GM19438 (cell line): Measurements from ENCODE around the gene CLIC4.
"Not testable (repeated sequence)": the region's sequence is repeated elsewhere in the genome, so short reads cannot be mapped to it uniquely, and the experiment has no call there.

Experiments
- ATAC-seq: cut with Tn5 transposase; IDR thresholded peaks from one replicate; pipeline ENCODE4 v1.9.1; 2021; ENCODE audit warnings: low read depth; ENCODE audit not compliant: unreplicated experiment

CLIC4 gene

DNA sequence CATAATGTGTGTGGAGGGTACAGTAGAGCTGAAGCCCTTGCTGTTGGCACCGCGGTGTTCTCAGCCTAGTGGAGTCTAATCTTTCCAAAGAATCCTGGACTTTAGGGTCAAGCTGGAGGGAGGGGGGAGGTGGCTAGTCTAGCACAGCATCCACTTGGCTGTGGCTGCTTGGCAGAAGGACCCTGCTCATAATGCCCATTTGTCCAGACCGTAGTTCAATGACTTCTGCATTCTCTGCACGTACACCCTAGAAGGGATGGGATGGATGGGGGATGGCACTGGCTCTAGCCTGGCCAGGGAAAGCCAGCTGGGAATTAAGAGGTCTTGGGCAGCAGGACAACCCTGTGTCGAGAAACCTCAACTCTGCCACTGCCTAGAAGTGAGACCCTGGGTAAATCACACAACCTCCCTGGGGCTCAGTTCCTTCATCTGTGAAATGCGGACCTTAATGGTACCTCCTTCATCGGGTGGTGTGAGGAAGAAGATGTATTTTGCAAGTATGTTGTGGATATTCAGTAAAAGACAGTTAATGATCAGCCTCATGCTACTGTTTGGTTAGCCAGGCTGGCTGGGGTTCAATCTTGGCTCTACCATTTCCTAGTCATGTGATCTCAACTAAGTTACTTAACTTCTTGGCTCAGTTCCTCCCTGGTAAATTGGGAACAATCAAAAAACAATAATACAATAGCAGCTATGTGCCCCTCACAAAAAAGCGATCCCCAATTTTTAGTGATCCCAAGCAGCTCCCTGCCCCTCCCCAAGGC is 27.2 kb upstream of the CLIC4 start:
- ATAC-seq = no peak

DNA sequence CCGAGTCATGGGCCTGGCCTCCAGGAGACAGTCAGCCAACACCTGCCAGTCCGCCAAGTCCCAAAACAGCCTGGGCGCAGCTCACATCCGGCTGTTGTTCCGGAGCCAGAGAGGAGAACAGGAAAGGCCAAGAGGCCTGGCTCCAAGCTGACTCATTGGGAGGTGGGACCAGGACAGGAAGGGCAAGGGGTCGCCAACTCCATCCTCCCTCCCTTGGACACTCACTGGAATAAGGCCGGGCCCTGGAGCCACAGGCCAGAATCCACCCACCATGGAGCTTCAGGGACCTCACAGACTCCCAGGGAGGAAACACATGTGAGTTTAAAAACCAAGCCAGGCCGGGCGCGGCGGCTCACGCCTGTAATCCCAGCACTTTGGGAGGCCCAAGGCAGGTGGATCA is 25.1 kb upstream of the CLIC4 start:
- ATAC-seq = no peak

DNA sequence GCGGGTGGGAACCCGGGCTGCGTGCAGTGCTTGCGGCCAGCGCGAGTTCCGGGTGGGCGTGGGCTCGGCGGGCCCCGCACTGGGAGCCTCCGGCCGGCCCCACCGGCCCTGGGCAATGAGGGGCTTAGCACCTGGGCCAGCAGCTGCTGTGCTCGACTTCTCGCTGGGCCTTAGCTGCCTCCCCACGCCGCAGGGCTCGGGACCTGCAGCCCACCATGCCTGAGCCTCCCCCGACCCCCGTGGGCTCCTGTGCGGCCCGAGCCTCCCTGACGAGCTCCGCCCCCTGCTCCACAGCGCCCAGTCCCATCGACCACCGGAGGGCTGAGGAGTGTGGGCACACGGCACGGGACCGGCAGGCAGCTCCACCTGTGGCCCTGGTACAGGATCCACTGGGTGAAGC is 23.7 kb upstream of the CLIC4 start:
- ATAC-seq = no peak

DNA sequence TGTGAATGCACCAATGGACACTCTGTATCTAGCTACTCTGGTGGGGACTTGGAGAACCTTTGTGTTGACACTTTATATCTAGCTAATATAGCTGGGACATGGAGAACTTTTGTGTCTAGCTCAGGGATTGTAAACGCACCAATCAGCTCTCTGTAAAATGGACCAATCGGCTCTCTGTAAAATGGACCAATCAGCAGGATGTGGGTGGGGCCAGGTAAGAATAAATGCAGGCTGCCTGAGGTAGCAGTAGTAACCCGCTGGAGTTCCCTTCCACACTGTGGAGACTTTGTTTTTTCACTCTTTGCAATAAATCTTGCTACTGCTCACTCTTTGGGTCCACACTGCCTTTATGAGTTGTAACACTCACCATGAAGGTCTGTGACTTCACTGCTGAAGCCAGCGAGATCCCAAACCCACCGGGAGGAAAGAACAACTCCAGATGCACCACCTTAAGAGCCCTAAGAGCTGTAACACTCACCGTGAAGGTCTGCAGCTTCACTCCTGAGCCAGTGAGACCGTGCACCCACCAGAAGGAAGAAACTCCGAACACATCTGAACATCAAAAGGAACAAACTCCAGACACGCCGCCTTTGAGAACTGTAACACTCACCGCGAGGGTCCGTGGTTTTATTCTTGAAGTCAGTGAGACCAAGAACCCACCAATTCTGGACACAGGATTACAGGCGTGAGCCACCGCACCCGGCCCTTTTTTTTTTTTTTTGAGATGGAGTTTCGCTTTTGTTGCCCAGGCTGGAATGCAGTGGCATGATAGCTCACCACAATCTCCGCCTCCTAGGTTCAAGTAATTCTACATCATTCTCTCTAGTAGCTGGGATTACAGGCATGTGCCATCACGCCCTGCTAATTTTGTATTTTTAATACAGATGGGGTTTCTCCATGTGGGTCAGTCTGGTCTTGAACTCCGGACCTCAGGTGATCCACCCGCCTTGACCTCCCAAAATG is 22.9 kb upstream of the CLIC4 start:
- ATAC-seq = not testable (repeated sequence)

DNA sequence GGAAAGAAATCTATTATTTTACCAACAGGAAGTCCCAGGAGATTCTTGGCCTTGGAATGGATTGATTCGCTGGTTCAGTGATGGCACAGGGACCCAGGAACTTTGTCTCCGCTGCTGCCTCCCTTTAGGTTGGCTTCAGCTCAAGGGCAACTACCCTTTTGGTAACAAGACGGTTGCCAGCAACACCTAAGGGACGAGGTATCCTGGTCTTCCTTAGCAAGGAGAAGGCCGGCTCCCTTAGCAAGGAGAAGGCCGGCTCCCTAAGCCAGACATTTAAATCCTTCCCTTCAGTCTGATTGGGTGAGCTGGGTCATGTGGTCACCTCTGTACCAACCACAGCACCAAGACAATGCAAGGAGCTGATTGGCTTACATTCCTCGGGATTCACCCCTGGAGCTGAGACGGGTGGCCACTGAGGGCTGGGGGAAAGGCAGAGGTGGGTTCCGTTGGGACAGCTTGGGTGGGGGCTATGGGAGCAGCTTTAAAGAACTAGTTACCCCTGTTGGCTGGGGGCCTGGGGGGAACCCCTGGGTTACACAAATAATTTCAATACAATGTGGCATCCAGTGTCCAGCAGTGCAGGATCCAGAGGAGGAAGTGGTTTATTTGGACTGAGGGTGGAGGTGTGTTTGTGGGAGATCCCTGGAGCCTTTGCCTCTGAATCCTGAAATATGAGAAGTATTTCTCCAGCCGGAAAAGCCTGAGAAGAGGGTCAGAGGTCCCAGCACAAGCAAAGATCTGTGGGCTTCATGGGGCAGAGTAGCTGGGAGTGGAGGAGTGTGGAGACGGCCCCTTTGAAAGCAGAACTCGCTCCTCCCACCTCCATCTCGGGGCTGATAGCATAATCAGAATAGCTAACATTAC is 20.7 kb upstream of the CLIC4 start:
- no peak for ATAC-seq

DNA sequence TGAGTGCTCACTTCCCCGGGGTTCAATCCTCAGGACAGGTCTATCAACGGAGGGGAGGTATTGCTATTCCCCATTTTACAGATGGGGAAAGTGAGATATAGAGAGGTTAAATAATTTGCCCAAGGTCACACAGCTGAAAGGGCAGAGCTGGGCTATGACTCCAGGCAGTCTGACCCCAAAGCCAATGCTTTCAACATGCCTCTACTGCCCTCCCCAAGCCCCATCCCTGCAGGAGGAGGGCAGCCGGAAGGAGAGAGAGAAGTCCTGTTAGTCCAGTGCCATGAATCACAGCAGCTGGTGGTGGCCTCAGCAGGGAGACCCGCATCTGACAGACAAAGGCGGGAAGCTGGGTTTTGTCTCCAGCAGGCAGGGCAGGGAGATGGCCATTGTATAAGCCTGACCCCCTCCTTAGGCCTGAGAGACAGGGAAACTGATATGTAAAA is 20.0 kb upstream of the CLIC4 start:
- no peak for ATAC-seq

DNA sequence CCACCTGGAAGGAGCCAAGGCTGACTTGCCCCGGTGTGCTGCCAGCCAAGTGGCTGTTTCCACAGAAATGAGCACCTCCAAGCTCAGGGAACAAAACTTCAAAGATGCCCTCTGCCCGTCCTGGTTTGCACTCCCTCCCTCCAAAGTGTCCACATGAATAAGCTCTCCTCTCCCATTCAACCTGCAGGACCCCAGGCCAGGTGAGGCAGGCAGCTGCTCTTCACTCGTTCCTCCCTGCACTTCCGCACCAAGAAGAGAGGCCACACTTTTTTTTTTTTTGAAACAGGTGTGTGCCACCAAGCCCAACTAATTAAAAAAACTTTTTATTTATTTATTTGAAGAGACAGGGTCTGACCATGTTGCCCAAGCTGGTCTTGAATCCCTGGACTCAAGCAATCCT is 18.5 kb upstream of the CLIC4 start:
- no peak for ATAC-seq

DNA sequence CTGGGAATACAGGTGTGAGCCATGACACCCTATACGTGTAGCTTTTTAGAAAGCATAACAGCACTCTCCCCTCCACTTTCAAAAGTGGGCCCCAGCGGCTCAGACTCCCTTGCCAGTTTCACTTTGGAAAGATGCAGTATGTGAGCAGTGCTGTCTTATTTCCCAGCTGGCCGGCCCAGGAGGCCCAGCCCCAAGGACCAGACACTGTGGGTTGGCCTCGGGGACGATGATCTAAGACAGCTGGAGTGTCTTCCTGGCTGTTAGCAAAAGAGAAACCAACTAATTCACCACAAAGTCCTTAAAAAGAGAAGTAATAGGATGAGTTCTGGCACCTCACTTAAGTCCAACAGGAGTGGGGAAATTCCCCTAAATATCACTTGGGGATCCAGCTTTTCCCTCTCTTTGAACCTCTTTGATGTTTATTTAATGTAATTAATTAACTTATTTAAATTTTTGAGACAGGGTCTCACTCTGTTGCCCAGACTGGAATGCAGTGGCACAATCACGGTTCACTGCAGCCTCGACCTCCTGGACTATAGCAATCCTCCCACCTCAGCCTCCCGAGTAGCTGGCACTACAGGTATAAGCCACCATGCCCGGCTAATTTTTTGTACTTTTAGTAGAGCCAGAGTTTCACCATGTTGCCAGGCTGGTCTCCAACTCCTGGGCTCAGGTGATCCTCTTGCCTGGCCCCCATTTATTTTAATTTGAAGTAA is 17.6 kb upstream of the CLIC4 start:
- ATAC-seq = peak; percentile 85

DNA sequence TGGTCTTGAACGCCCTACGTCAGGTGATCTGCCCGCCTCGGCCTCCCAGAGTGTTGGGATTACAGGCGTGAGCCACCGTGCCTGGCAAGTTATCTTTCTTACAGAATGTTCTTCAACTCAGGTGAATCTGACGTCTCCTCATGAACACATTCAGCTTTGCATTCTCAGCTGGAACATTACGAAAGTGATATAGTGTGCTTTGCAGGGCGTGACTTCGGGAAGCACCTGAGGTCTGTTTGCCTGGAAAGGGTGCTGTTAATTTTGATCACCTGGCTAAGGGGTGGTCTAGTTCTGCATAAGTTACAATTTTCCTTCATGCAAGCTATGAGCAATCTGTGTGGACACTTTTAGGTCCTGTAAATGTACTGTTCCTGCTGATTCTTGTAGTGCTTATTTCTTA is 16.3 kb upstream of the CLIC4 start:
- ATAC-seq = no peak

DNA sequence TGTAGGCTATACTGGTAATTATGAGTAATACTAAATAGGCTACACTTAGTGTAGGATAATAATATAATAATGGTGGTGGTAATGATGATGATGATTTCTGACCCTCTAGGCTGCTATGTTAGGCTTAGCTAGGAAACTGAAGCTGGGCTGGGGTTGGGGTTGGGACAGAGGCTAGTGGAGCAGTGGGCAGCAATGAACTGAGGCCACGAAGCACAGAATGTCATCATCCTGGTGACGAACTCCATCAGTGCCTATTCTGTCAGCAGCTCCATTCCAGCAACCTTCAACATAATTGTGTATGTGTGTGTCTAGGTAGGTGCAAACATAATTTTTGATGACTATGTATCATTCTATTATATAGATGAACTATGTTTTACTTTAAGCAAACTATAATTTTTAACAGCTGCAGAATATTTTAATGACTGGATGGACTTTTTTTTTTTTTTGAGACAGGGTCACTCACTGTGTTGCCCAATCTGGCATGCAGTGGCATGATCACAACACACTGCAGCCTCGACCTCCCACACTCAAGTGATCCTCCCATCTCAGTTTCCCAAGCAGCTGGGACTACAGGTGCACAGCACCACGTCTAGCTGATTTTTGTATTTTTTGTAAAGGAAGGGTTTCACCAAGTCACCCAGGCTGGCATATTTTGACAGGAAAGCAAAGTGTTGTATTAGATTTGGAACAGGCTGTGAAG is 12.9 kb upstream of the CLIC4 start:
- ATAC-seq = no peak

DNA sequence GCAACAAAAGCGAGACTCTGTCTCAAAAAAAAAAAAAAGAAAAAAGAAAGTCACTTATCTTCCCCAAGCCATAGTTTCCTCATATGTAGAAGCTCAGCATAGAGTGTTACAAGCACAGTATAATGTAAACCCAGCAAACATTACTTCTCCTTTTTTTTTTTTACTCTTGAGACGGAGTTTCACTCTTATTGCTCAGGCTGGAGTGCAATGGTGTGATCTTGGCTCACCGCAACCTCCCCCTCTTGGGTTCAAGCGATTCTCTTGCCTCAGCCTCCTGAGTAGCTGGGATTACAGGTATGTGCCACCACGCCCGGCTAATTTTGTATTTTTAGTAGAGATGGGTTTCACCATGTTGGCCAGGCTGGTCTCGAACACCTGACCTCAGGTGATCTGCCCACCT is 11.9 kb upstream of the CLIC4 start:
- peak; percentile 66 for ATAC-seq

DNA sequence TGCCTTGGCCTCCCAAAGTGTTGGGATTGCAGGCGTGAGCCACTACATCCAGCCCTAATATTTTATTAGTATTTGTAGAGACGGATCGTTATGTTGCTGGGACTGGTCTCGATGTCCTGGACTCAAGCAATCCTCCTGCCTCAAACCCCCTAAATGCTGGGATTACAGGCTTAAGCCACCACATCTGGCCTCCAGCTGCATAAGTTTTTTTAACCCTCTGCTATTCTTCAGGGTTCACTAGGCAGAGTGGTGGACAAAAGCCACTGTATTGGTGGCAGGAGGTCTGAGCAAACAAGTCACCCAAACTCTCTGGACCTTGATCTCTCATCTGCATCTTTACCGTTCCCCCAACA is 10.1 kb upstream of the CLIC4 start:
- no peak for ATAC-seq

DNA sequence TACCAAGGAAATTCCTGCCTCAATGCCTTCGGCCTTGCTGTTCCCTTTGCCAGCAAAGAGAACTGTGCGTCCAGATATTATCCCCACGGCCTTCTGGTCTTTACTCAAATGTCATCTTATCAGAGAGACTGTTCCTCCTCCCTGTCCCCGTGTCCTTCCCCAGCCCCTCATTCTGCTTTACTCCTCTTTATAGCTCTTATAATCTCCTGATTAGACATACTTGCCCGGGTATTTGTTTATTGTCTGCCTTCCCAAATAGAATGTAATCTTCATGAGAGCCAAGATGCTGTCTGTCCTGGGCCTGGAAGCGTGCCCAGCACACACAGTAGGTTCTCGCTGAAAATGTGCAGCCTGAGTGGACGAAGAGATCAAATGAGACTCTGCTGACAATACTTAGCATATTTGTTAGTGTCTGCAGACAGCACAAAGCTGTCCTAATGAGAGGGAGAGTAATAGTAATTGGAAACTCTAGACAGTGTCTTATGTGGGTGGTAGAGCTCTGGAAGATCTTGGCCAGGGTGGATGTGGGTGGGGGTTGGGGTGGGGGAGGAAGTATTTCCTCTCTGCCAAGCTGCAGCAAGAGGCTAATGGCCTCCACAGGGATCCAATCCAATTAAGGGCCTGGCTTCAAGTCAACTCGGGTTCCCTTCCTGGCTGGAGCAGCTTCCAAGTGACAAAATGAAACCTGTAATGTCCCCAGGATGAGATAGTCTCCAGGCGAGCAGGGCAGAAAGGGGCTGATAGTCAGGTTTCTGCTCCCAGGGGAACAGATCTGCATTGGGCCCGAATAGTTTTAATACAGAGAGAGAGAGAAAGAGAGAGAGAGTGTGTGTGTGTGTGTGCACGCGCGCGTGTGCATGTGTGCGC is 9.5 kb upstream of the CLIC4 start:
- ATAC-seq = no peak

DNA sequence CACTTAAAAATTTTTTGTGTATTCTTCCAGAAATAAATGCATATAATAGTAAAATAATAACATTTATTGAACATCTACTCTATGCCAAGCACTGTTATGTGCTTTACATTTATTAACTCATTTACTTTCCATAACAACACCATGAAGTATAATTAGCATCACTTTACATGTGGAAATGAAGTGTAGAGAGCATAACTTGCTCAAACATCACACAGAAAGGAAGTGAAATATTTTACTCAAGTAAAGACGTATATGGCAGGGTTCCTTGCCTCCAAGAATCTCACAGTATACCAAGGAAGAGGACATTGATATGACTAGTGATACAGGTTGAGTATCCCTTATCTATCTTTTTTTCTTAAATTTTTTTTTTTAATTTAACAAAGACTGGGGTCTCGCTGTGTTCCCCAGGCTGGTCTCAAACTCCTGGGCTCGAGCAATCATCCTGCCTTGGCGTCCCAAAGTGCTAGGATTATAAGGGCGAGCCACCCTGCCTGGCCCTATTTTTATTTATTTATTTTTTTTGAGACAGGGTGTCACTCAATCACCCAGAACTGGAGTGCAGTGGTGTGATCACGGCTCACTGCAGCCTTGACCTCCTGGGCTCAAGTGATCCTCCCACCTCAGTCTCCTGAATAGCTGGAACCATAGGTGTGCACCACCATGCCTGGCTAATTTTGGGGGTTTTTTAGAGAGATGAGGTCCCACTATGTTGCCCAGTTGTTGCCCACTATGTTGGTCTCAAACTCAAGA is 7.7 kb upstream of the CLIC4 start:
- no peak for ATAC-seq

DNA sequence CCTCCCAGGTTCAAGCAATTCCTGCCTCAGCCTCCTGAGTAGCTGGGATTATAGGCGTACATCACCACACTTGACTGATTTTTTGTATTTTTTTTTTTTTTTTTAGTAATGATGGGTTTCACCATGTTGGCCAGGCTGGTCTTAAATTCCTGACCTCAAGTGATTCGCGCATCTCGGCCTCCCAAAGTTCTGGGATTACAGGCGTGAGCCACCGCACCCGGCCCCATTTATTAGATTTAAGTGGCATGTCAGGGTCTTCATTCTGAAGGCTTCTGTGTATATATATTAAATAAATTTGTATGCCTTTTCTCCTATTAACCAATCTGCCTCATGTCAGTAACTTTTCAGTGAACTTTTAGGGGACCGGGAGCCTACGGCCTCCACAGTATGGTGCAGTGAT is 6.0 kb upstream of the CLIC4 start:
- no peak for ATAC-seq

DNA sequence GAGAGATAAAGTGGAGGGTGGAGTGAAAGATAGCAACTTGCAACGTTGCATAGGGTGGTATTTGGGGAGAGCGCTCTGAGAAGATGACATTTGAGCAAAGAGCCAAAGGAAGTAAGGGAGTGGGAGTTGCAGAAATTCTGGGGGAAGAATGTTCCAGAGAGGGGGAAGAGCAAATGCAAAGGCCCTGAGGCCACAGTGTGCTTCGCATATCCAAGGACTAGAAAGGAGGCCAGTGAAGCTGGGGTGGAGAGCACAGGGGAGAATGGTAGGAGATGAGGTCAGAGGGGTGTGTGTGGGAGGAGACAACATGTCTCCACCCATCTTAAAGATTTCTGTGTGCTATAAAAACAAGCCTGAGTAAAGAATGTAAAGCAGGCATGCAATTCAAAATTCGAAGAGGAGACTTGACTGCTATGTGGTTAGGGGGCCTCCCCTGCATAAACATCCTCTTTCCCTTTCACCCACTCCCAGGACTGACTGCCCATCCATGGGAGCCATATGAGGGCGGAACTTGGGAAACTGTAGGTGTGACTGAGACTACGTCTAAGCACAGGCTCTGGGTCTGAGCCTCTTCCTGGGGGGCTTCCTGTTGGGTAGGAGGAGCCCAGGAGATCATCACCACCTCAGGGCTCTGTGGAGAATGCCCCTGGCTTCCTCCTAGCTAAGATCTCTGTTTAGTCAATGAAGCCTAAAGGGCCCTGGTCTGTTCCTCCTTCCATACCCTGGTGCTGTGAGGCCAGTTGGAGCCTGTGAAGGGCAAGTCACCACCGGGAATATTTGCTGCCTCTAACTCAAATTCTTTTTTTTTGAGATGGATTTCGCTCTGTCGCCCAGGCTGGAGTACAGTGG is 2.9 kb upstream of the CLIC4 start:
- no peak for ATAC-seq
